CD14-positive monocyte (primary cell): ENCODE results near the gene ZFPM1. TPM values are rescaled to one million over a fixed set of nuclear protein-coding genes. Genes with fewer than 3 reads are reported as not detected.

ENCODE experiments used
- DNase-seq, 3 donors: peaks; one replicate each; pipeline ENCODE4 v3.0.0-alpha.2; 2011 to 2022
- H2AFZ ChIP-seq: 2 replicates; pipeline ENCODE4 v1.6.0; 2012; ENCODE audit warnings: mild to moderate bottlenecking, low read depth, low read length, inconsistent platforms; ENCODE audit not compliant: insufficient read depth, poor library complexity, severe bottlenecking
- H3K27ac ChIP-seq, 2 donors: 1 replicate in 1 of 2; 2 replicates in 1 of 2; pipeline ENCODE4 v1.5.1; 2012 to 2013; ENCODE audit warnings: low read length in 2 of 2, control low read depth in 1 of 2, inconsistent platforms in 1 of 2, low read depth in 1 of 2, mild to moderate bottlenecking in 1 of 2
- H3K27me3 ChIP-seq, 2 donors: one replicate each; pipeline versions ENCODE4 v1.6.0 to v1.6.1; 2011 to 2013; ENCODE audit warnings: low read length in 2 of 2; ENCODE audit not compliant: control insufficient read depth in 2 of 2, insufficient read depth in 2 of 2
- H3K36me3 ChIP-seq, 2 donors: replicated peaks in 1 of 2; 1 replicate in 1 of 2; 2 replicates in 1 of 2; pipeline versions ENCODE4 v1.5.1 to v1.6.1; 2012 to 2013; ENCODE audit warnings: low read length in 2 of 2, control low read depth in 1 of 2, inconsistent platforms in 1 of 2, mild to moderate bottlenecking in 1 of 2; ENCODE audit not compliant: insufficient read depth in 2 of 2, control insufficient read depth in 1 of 2
- H3K4me1 ChIP-seq, 2 donors: 1 replicate in 1 of 2; 2 replicates in 1 of 2; pipeline versions ENCODE4 v1.5.1 to v1.6.1; 2012 to 2013; ENCODE audit warnings: low read length in 2 of 2, control low read depth in 1 of 2, inconsistent platforms in 1 of 2, mild to moderate bottlenecking in 1 of 2, moderate library complexity in 1 of 2; ENCODE audit not compliant: insufficient read depth in 2 of 2, control insufficient read depth in 1 of 2
- H3K4me2 ChIP-seq: replicated peaks from 2 replicates; pipeline ENCODE3; 2012; ENCODE audit warnings: low read length, moderate library complexity, mild to moderate bottlenecking; ENCODE audit not compliant: poor library complexity, severe bottlenecking; ENCODE audit errors: extremely low read depth
- H3K4me3 ChIP-seq, 3 experiments: fragments of 200-600 bp in 1 of 3; sonication (generic) in 1 of 3; replicated peaks in 1 of 3; 1 replicate in 2 of 3; 2 replicates in 1 of 3; pipeline ENCODE4 v1.5.1; 2011 to 2013; ENCODE audit warnings: low read length in 3 of 3, mild to moderate bottlenecking in 3 of 3, control low read depth in 2 of 3, low read depth in 2 of 3, inconsistent platforms in 1 of 3, moderate library complexity in 1 of 3
- H3K79me2 ChIP-seq: 2 replicates; pipeline ENCODE4 v1.6.0; 2012; ENCODE audit warnings: mild to moderate bottlenecking, control low read depth, inconsistent platforms, low read length, moderate library complexity; ENCODE audit not compliant: insufficient read depth
- H3K9ac ChIP-seq: 2 replicates; pipeline ENCODE4 v1.6.0; 2017; ENCODE audit warnings: low read length, mild to moderate bottlenecking; ENCODE audit not compliant: insufficient read depth, poor library complexity, severe bottlenecking
- H3K9me3 ChIP-seq, 2 donors: replicated peaks in 1 of 2; 1 replicate in 1 of 2; 2 replicates in 1 of 2; pipeline versions ENCODE4 v1.5.1 to v1.6.1; 2012 to 2013; ENCODE audit warnings: low read length in 2 of 2, control low read depth in 1 of 2; ENCODE audit not compliant: control insufficient read depth in 1 of 2, insufficient read depth in 1 of 2
- H4K20me1 ChIP-seq: 2 replicates; pipeline ENCODE4 v1.6.0; 2012; ENCODE audit warnings: mild to moderate bottlenecking, low read length, control low read depth, moderate library complexity; ENCODE audit not compliant: insufficient read depth
- H3K27ac Mint-ChIP-seq, 7 donors: one replicate each; pipeline ENCODE4 v1.8.0; 2020; ENCODE audit warnings: mild to moderate bottlenecking in 7 of 7, mixed read lengths in 7 of 7, moderate library complexity in 6 of 7, inconsistent platforms in 2 of 7
- H3K27me3 Mint-ChIP-seq, 3 donors: one replicate each; pipeline ENCODE4 v1.8.0; 2021 to 2022; ENCODE audit warnings: low read depth in 3 of 3, mild to moderate bottlenecking in 3 of 3, mixed read lengths in 3 of 3, moderate library complexity in 3 of 3, inconsistent platforms in 1 of 3
- H3K36me3 Mint-ChIP-seq, 2 donors: one replicate each; pipeline ENCODE4 v1.8.0; 2020; ENCODE audit warnings: mixed read lengths in 2 of 2, inconsistent platforms in 1 of 2, mild to moderate bottlenecking in 1 of 2
- H3K4me1 Mint-ChIP-seq: one replicate; pipeline ENCODE4 v1.8.0; 2020; ENCODE audit warnings: mild to moderate bottlenecking, mixed read lengths
- H3K4me3 Mint-ChIP-seq, 2 donors: one replicate each; pipeline ENCODE4 v1.8.0; 2020; ENCODE audit warnings: mild to moderate bottlenecking in 2 of 2, mixed read lengths in 2 of 2, moderate library complexity in 1 of 2
- H3K9me3 Mint-ChIP-seq, 7 donors: one replicate each; pipeline ENCODE4 v1.8.0; 2020 to 2022; ENCODE audit warnings: mixed read lengths in 7 of 7, mild to moderate bottlenecking in 6 of 7, moderate library complexity in 6 of 7, inconsistent platforms in 2 of 7
- WGBS: methylation state at CpG from one replicate; pipeline ENCODE4 v1.1.5; 2013; ENCODE audit warnings: missing lambda C conversion rate; ENCODE audit not compliant: insufficient coverage; 5-methylcytosine and 5-hydroxymethylcytosine counted together
- intact Hi-C, 2 donors: fragments of 100-400 bp; cut with micrococcal nuclease; formaldehyde crosslinking; loops; one replicate each; pipeline versions ENCODE4 v1.15.0 to v1.15.1; 2023
- polyA plus RNA-seq, 3 donors: library from polyadenylated mRNA; depleted of rRNA in 1 of 3; unstranded in 2 of 3; stranded (reverse) in 1 of 3; fragments of 300-500 nt in 2 of 3; fragments of >200 nt in 1 of 3; fragmentation: Illumina TruSeq in 2 of 3; gene quantifications; 1 replicate in 2 of 3; 2 replicates in 1 of 3; pipeline ENCODE4 v1.2.3, GENCODE V29; 2012 to 2021
- TF ChIP-seq, protein P1 (sequence below): fragments of 200-600 bp; IDR thresholded peaks from one replicate; pipeline ENCODE4 v1.8.0; 2022; ENCODE audit warnings: antibody characterized with exemption, mild to moderate bottlenecking

ZFPM1 gene
- polyA plus RNA-seq, 3 donors = 0.04 to 0.19 (median 0.12) TPM

DNA sequence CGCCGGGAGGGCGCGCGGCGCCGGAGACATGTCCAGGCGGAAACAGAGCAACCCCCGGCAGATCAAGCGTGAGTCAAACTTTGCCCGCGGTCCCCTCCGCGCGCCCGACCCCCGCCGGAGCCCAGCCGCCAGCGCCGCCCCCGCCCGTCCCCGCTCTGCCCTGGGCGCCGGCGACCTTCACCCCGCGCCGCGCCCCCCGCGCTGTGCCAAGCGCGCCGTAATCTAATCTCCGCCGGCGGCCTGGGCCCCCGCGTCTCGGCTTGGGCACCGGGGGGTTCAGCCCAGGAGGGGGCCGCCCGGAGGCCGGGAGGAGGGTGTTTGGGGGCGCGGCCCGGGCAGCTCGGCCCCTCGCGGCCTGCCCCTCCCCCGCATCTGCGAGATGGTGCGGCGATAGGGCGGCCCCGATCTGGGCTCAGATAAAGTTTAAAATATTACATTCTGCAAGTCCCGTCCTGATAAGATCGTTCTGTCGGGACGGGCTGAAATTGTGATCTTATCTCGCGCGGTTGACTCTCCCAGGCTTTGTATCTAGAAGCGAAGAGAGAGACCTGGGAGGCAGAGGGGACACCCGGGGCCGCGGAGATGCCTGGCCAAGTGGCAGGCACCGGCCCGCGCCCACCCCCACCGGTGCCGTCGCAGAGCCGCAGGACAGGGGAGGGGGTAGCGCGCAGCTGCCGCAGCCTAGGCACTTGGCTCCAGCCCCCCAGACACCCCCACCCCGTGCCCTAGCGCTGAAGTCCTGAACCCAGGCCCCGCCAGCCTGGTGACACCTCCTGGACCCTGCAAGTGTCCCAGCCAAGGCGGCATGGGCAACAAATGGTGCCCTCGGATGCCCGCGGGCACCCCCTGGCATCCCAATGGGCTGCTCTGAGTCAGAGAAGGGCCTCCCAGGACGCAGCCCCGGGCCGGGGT is 787 bp downstream of the ZFPM1 start:
- H3K4me1 ChIP-seq = peaks cover 37 to 50% of the 10 kb centered on the region in 2 donors
- H3K4me3 Mint-ChIP-seq = peak overlapping the region; percentile 80 to 93
- H3K79me2 ChIP-seq = no peaks in the 10 kb centered on the region

DNA sequence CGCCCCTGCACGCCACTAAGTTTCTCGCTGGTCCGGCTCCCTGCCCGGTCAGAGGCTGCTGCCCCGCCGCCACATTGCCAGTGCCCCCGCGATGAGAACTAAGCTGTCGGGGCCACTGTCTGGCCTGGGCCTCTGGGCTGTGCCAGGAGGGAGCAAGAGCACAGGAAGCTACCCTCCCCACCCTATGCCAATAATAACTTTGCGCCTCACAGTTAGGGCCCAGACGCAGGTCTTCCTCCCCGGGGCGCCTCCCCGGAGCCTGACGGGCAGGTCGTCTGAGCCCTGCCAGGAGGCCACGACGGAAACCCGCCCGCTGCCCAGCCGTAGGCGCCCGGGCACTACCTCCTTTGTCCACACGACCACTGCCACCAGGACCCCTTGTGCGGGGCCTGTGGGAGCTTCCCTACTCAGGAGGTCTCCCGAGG is 1.5 kb downstream of the ZFPM1 start:
- Histone ChIP-seq H4K20me1 (peaks cover 5% of the 10 kb centered on the region), H3K4me2 (peak overlapping the region; percentile 79), H3K9me3 (peaks cover 0 to 15% of the 10 kb centered on the region in 2 donors), H3K9ac (peak overlapping the region; percentile 15), H3K27me3 (peaks cover 27 to 61% of the 10 kb centered on the region in 2 donors), H3K27ac (no peak overlapping the region), H3K4me1 (peaks cover 33 to 43% of the 10 kb centered on the region in 2 donors), H3K79me2 (no peaks in the 10 kb centered on the region), H2AFZ (peak overlapping the region; percentile 65), H3K4me3 (peak overlapping the region; percentile 6 to 75 (median 8)), H3K36me3 (no peaks in the 10 kb centered on the region)
- peaks cover 25% of the 10 kb centered on the region for H3K4me1 Mint-ChIP-seq
- H3K27ac Mint-ChIP-seq = peak overlapping the region in 3 of 7 donors; percentile 3 to 65 (median 13)
- DNase-seq = peak in 2 of 3 donors; percentile 4 to 15
- peaks cover 0 to 22% (median 6%) of the 10 kb centered on the region in 7 donors for H3K9me3 Mint-ChIP-seq
- peak overlapping the region; percentile 80 to 93 for H3K4me3 Mint-ChIP-seq
- TF ChIP-seq, protein P1, sequence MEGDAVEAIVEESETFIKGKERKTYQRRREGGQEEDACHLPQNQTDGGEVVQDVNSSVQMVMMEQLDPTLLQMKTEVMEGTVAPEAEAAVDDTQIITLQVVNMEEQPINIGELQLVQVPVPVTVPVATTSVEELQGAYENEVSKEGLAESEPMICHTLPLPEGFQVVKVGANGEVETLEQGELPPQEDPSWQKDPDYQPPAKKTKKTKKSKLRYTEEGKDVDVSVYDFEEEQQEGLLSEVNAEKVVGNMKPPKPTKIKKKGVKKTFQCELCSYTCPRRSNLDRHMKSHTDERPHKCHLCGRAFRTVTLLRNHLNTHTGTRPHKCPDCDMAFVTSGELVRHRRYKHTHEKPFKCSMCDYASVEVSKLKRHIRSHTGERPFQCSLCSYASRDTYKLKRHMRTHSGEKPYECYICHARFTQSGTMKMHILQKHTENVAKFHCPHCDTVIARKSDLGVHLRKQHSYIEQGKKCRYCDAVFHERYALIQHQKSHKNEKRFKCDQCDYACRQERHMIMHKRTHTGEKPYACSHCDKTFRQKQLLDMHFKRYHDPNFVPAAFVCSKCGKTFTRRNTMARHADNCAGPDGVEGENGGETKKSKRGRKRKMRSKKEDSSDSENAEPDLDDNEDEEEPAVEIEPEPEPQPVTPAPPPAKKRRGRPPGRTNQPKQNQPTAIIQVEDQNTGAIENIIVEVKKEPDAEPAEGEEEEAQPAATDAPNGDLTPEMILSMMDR = no peak
- H3K36me3 Mint-ChIP-seq = no peaks in the 10 kb centered on the region
- H3K27me3 Mint-ChIP-seq = peaks cover 48 to 79% (median 54%) of the 10 kb centered on the region in 3 donors
- WGBS = 3% methylated on average over 27 of the region's 27 CpGs
- intact Hi-C loops = loop anchor here (5.0 kb wide), 3 partner anchors 113 to 738 kb away; no protein-coding TSS in a partner anchor

More for the DNA sequence above, 787 bp downstream of the ZFPM1 start:
- TF ChIP-seq, protein P1 = no peak
- Histone ChIP-seq H2AFZ (peak overlapping the region; percentile 65), H3K27ac (no peak overlapping the region), H3K4me3 (peak overlapping the region; percentile 1 to 75 (median 8)), H3K9me3 (peaks cover 0 to 15% of the 10 kb centered on the region in 2 donors), H3K9ac (peak overlapping the region; percentile 15), H3K27me3 (peaks cover 27 to 61% of the 10 kb centered on the region in 2 donors), H3K36me3 (no peaks in the 10 kb centered on the region), H4K20me1 (peaks cover 5% of the 10 kb centered on the region), H3K4me2 (peak overlapping the region; percentile 79)
- Mint-ChIP-seq H3K27me3 (peaks cover 52 to 84% (median 52%) of the 10 kb centered on the region in 3 donors), H3K27ac (no peak overlapping the region), H3K36me3 (no peaks in the 10 kb centered on the region), H3K9me3 (peaks cover 0 to 22% (median 6%) of the 10 kb centered on the region in 7 donors), H3K4me1 (peaks cover 32% of the 10 kb centered on the region)
- intact Hi-C loops = loop anchor here (2.0 to 5.0 kb wide), 4 partner anchors 81 to 738 kb away; no protein-coding TSS in a partner anchor
- WGBS = under 1% methylated on average over 79 of the region's 89 CpGs
- no peak for DNase-seq
